NCI-H1105 treated with DMSO at 0.1 percent for 48 hours (cell line): ENCODE measurements around the gene CELA2B.
A peak's percentile ranks its signal among the peaks of the same experiment; 100 is the strongest.
"Not testable (repeated sequence)": the region's sequence is repeated elsewhere in the genome, so short reads cannot be mapped to it uniquely, and the experiment has no call there.

Experiments used
- DNase-seq: peaks from one replicate; lab custom pipeline; 2025; lab: John Stamatoyannopoulos, UW

CELA2B gene

DNA sequence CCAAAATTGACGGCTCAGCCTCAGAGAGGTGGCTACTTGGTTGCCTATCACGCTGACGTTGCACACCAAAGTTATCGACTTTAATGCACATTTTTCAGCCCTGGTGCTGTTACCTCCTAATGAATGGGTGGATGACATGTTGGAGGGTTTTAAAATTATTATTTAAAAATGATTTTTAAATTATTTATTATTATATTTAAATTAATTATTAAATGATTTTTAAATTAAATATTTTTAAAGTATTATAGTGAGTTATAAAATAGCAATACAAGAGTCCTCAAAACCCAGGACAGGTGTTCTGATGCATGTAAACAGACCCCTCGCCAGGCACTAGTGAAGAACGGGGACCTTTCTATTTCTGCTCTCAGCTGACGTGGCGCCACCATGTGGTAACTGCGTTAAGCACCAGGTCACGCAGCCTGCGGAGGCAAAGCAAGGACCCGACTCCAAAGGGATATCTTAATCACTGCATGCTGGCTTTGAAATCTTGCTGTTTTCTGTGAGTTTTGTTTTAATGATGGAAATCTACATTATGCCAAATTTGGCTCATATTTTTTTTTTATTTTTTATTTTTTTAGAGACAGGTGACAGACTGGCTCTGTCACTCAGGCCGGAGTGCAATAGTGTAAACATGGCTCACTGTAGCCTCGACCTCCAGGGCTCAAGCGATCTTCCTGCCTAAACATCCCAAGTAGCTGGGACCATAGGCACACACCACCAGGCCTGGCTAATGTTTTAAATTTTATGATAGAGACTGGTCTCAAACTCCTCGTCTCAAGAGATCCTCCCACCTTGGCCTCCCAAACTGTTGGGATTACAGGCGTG, 25.5 kb downstream of the CELA2B start:
- peak; percentile 60 for DNase-seq

DNA sequence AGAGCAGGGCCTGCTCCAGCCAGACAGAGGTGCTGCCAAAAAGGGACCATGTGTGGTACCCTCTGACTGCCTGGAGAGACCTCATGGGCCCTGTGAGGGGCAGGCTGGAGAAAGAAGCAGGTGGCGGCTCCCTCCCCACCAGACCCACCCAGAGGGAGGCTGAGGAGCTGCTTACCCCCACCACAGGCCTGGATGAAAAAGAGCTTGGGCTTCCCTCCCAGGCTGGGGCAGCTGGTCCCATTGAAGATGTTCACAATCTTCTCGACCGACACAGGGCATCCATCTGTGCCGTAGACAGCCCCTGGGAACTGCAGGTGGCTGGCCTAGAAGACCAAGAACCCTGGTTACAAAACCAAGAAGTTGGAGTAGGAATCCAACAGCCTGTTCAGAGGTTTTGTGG, 28.5 kb downstream of the CELA2B start:
- DNase-seq: no peak

GRCh38 chr1:15506831-15507230, 30.9 kb downstream of the CELA2B start:
- DNase-seq: no peak

GRCh38 chr1:15507278-15507677, 31.4 kb downstream of the CELA2B start:
- DNase-seq: no peak

DNA sequence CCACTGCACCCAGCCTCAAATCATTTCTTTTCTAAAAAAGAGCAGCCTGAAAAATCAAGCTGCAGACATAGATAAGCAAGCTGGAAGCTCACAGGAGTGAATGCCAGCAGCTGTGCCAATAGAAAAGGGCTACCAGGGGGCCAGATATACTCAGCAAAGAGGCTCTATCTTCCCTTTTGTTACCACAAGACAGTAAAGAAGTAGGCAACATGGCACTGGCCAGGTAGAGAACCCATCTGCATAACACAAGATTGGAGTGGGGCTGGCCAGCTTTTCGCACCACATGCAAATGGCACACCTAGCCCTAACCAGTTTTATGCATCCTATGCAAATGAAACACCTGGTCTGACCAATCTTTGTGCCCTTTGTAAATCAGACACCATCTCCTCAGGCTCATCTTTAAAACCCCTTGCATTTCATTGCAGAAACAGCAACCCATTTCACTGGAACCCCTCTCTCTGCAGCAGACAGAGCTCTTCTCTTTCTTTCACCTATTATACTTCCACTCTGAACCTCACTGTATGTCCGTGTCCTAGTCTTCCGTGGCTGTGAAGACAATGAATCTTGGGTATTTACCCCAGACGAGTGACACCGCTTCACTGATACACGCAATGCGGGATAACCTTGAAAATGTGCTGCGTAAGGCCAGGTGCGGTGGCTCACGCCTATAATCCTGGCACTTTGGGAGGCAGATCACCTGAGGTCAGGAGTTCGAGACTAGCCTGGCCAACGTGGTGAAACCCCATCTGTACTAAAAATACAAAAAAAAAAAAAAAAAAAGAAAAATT, 33.0 kb downstream of the CELA2B start:
- no peak for DNase-seq

GRCh38 chr1:15509586-15509985, 33.7 kb downstream of the CELA2B start:
- DNase-seq: no peak

- no peak for DNase-seq
These were observed 34.9 kb downstream of the CELA2B start for GRCh38 chr1:15510611-15511405.

GRCh38 chr1:15513192-15513591, 37.3 kb downstream of the CELA2B start:
- no peak for DNase-seq

DNA sequence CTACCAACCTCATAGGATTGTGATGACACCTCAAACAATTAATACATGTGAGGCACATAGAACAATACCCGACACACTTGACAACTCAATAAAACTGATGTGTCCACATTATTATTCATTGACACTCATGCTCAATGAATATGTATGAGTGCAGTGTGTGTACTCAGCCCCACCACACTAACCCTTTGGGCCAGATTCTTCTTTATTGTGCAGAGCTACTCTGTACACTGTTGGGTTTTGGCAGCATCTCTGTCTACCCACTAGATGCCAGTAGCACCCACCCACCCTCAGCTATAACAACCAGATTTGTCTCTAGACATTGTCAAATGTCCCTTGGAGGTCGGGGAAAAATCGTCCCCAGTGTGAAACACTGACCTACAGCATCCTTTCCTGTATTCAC, 38.0 kb downstream of the CELA2B start:
- no peak for DNase-seq

GRCh38 chr1:15514557-15514956, 38.7 kb downstream of the CELA2B start:
- not testable (repeated sequence) for DNase-seq

- DNase-seq: no peak
These were observed 39.2 kb downstream of the CELA2B start for GRCh38 chr1:15515022-15515663.

- no peak for DNase-seq
These were observed 43.7 kb downstream of the CELA2B start for GRCh38 chr1:15519625-15520024.

DNA sequence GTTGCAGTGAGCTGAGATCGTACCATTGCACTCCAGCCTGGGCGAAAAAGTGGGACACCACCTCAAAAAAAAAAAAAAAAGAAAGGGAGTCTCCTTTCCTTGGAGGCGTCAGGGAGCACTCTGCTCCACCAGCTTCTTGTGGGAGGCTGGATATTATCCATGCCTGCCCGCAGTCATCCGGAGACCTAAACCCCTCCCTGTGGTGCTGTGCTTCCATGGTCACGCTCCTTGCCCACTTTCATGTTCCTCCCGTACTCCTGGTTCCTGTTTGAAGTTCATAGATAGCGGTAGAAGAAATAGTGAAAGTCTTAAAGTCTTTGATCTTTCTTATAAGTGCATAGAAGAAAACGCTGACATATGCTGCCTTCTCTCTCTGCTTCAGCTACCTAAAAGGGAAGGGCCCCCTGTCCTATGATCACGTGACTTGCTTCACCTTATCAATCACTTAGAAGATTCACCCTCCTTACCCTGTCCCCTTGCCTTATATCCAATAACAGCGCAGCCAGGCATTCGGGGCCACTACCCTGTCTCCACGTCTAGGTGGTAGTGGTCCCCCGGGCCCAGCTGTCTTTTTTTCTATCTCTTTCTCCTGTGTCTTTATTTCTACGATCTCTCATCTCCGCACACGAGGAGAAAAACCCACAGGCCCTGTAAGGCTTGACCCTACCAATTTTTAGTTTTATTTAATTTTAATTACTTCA, 45.5 kb downstream of the CELA2B start:
- DNase-seq: not testable (repeated sequence)

- DNase-seq: no peak
These were observed 46.6 kb downstream of the CELA2B start for GRCh38 chr1:15522551-15522950.

DNA sequence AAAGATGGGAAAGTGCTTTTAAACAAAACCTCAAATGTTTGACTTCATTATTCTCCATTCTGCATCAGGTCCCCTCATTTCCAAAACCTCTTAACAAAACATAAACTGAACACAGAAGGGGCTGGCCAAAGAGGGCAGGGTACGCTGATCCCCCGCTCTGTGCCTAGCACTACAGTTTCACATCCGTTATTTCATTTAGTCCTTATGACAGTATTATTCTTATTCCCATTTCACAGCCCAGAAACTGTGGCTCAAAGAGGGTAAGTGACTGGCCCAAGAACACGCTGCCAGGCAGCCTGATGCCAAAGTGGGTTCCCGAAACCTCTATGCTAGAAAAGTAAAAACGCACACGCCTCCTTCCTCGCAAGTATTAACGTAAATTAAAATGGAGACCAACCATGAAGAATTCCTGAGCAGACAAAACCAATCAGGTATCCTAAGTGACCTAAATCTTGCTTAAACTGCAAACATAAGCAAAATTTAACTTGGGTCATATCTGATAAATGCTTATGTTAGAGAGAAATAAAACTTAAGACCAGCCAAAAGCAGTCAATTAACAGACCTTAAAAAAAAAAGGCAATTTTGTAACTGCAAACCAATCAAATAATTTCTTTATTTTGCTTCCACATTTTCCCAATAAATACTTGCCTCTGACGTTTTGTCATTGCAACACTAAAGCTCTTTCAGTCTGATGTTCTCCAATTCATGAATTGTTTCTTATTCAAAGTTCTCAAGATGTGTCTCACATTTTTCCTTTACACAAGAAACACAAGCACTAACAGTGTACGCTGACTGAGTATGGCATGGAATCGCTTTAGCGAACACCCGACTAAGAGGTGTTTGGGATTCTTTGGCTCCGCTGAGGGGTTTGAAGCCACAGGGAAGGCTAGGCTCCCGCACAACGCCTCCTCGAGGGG, 47.5 kb downstream of the CELA2B start:
- DNase-seq: peak; percentile 49

DNA sequence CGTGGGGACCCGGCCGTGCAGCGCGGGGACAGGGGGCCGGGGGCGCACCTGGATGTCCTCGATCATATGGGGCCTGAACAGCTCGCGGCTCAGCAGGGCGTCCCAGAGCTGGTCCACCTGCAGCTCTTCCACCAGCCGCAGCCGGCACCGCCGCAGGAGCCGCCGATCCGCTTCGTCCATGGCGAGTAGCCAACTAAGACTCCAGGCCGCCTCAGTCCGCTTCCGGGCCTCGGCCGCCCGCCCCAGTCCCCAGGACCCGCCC, 48.0 kb downstream of the CELA2B start, which contains the start of gene CASP9:
CASP9 (minus strand) TSS at position 195 of the 262 bp plus-strand sequence; CDS start at position 180, 15 bp downstream.
- DNase-seq: no peak

- DNase-seq: peak; percentile 96
These were observed 48.6 kb downstream of the CELA2B start for GRCh38 chr1:15524283-15525049.

- no peak for DNase-seq
These were observed 49.4 kb downstream of the CELA2B start for GRCh38 chr1:15525050-15526020.
